Naive thymus-derived CD4-positive, alpha-beta T cell (primary cell): ENCODE data around the gene COL9A1. TPM values are rescaled to one million over a fixed set of nuclear protein-coding genes. Genes with fewer than 3 reads are reported as not detected.

Experiments
- ATAC-seq: fragments of 150-1000 bp; cut with Tn5 transposase; 2 replicates; pipeline ENCODE4 v1.10.0; 2021; ENCODE audit warnings: mild to moderate bottlenecking, moderate library complexity
- CTCF ChIA-PET: fragments of 350-600 bp; sonication (Branson Sonifier 250); formaldehyde crosslinking; loops from one replicate; lab custom pipeline; 2021; ENCODE audit warnings: antibody characterized with exemption; lab: Charles Lee
- POLR2A ChIA-PET: fragments of 350-600 bp; sonication (Branson Sonifier 250); formaldehyde crosslinking; loops from one replicate; lab custom pipeline; 2021; ENCODE audit warnings: antibody characterized with exemption, inconsistent platforms; lab: Charles Lee
- DNase-seq, 9 donors: peaks; one replicate each; pipeline versions ENCODE4 v3.0.0 to v3.0.0-alpha.2; 2020 to 2022; ENCODE audit warnings: mixed read lengths in 1 of 9
- H3K27ac ChIP-seq: one replicate; pipeline ENCODE4 v1.7.0; 2013; ENCODE audit warnings: mild to moderate bottlenecking, low read depth, low read length, moderate library complexity
- H3K27me3 ChIP-seq, 2 donors: one replicate each; pipeline ENCODE4 v1.7.0; 2013; ENCODE audit warnings: low read length in 2 of 2, mild to moderate bottlenecking in 2 of 2, moderate library complexity in 2 of 2; ENCODE audit not compliant: control insufficient read depth in 2 of 2, insufficient read depth in 2 of 2
- H3K36me3 ChIP-seq, 3 experiments: 1 replicate in 2 of 3; 2 replicates in 1 of 3; pipeline ENCODE4 v1.7.0; 2013; ENCODE audit warnings: low read length in 3 of 3, mild to moderate bottlenecking in 3 of 3, moderate library complexity in 1 of 3; ENCODE audit not compliant: insufficient read depth in 3 of 3, control insufficient read depth in 2 of 3
- H3K4me1 ChIP-seq, 2 donors: one replicate each; pipeline ENCODE4 v1.7.0; 2013; ENCODE audit warnings: low read length in 2 of 2, mild to moderate bottlenecking in 2 of 2, moderate library complexity in 1 of 2; ENCODE audit not compliant: control insufficient read depth in 2 of 2, insufficient read depth in 2 of 2
- H3K4me3 ChIP-seq: 2 replicates; pipeline ENCODE4 v1.7.0; 2013; ENCODE audit warnings: mild to moderate bottlenecking, low read length
- H3K9me3 ChIP-seq, 3 experiments: 1 replicate in 2 of 3; 2 replicates in 1 of 3; pipeline ENCODE4 v1.7.0; 2013; ENCODE audit warnings: low read length in 3 of 3; ENCODE audit not compliant: control insufficient read depth in 2 of 3
- H3K27ac Mint-ChIP-seq, 9 donors: one replicate each; pipeline ENCODE4 v1.8.0; 2020 to 2022; ENCODE audit warnings: mixed read lengths in 9 of 9, mild to moderate bottlenecking in 8 of 9, moderate library complexity in 5 of 9, inconsistent platforms in 2 of 9
- H3K27me3 Mint-ChIP-seq, 5 donors: one replicate each; pipeline ENCODE4 v1.8.0; 2021 to 2022; ENCODE audit warnings: mixed read lengths in 5 of 5, mild to moderate bottlenecking in 1 of 5
- H3K36me3 Mint-ChIP-seq, 5 donors: one replicate each; pipeline ENCODE4 v1.8.0; 2020 to 2022; ENCODE audit warnings: mixed read lengths in 5 of 5, mild to moderate bottlenecking in 3 of 5, inconsistent platforms in 1 of 5
- H3K4me1 Mint-ChIP-seq, 7 donors: one replicate each; pipeline ENCODE4 v1.8.0; 2020 to 2022; ENCODE audit warnings: mixed read lengths in 7 of 7, mild to moderate bottlenecking in 3 of 7, inconsistent platforms in 1 of 7
- H3K4me3 Mint-ChIP-seq, 10 donors: one replicate each; pipeline ENCODE4 v1.8.0; 2020 to 2022; ENCODE audit warnings: mild to moderate bottlenecking in 10 of 10, mixed read lengths in 10 of 10, moderate library complexity in 6 of 10, inconsistent platforms in 2 of 10
- H3K9me3 Mint-ChIP-seq, 11 donors: one replicate each; pipeline ENCODE4 v1.8.0; 2020 to 2022; ENCODE audit warnings: mixed read lengths in 11 of 11, mild to moderate bottlenecking in 4 of 11, inconsistent platforms in 1 of 11, moderate library complexity in 1 of 11
- intact Hi-C, 2 donors: fragments of 100-400 bp; cut with micrococcal nuclease; formaldehyde crosslinking; loops; one replicate each; pipeline ENCODE4 v1.15.1; 2023
- polyA plus RNA-seq, 2 donors: library from polyadenylated mRNA; unstranded; fragments of 300-500 nt; fragmentation: Illumina TruSeq; gene quantifications; one replicate each; pipeline ENCODE4 v1.2.3, GENCODE V29; 2021
- total RNA-seq, 6 experiments: library from RNA in 5 of 6; stranded (reverse) in 5 of 6; gene quantifications; 1 replicate in 5 of 6; 2 replicates in 1 of 6; pipeline ENCODE4 v1.2.3 and lab custom pipeline; 2021 to 2026

The COL9A1 gene
- total and polyA plus RNA-seq, 7 experiments from 2014 or later, result not detected

DNA sequence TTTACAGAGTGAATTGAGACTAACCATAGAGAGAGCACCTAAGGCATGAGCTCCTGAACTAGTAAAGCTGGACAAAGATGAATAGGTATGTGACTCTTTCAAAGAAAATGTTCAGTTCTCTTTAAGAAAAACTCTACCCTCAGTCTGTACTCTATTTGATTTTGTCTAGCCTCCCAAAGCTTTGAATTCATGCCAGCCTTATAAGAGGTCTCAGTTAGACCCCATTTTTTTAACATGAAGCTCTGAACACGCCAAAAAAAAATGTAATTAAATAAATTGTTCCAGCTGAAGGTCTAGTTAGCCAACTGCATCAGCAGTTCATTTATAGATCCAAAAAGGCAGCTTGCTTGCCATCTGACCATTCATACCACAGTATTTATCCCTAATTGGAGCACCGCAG lies 71.6 kb downstream of the COL9A1 start:
- Histone ChIP-seq H3K27me3 (no peaks in the 10 kb centered on the region), H3K9me3 (no peaks in the 10 kb centered on the region), H3K36me3 (no peaks in the 10 kb centered on the region), H3K4me1 (no peaks in the 10 kb centered on the region), H3K27ac (no peak overlapping the region), H3K4me3 (no peak overlapping the region)
- Mint-ChIP-seq H3K36me3 (no peaks in the 10 kb centered on the region), H3K9me3 (no peaks in the 10 kb centered on the region), H3K27ac (no peak overlapping the region), H3K4me1 (no peaks in the 10 kb centered on the region), H3K27me3 (peaks cover 0 to 10% (median 0%) of the 10 kb centered on the region in 5 donors), H3K4me3 (no peak overlapping the region)
- no peak for DNase-seq
- POLR2A ChIA-PET, result no interaction called here
- CTCF ChIA-PET, result interaction anchor here (2.2 kb wide), 1 partner anchor 10 kb away, joined by 10 read pairs; no protein-coding TSS in a partner anchor
- intact Hi-C loops, result no loop called here
- no peak for ATAC-seq

DNA sequence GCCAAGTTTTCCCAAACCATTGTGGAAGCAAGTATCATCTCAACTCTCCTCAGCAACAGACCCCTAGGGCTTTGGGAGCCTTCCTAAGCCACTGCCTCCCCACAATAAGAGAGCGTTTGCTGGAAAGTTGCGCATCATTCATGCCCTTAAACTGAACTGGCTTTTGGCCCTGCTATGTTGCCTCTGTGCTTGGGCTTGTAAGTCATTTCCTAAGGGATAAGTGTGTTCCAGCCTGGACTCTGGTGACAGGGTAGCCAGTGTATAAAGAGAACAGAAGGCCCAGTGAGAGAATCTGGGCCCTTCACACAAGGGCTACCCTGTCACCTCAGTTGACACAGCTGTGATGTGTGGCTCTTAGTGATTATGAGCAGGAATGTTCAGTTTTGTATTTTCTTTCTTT lies 77.8 kb downstream of the COL9A1 start:
- H3K9me3 Mint-ChIP-seq, result no peaks in the 10 kb centered on the region
- H3K4me1 ChIP-seq, result no peaks in the 10 kb centered on the region
- POLR2A ChIA-PET, result no interaction called here
- peaks cover 0 to 10% (median 7%) of the 10 kb centered on the region in 5 donors for H3K27me3 Mint-ChIP-seq
- H3K36me3 ChIP-seq, result no peaks in the 10 kb centered on the region
- no peaks in the 10 kb centered on the region for H3K36me3 Mint-ChIP-seq
- no peak for DNase-seq
- no peak overlapping the region for H3K27ac Mint-ChIP-seq
- no peak overlapping the region for H3K4me3 ChIP-seq
- CTCF ChIA-PET, result no interaction called here
- no peaks in the 10 kb centered on the region for H3K4me1 Mint-ChIP-seq
- H3K9me3 ChIP-seq, result no peaks in the 10 kb centered on the region
- no peak for ATAC-seq
- intact Hi-C loops, result no loop called here
- no peak overlapping the region for H3K4me3 Mint-ChIP-seq
- H3K27ac ChIP-seq, result no peak overlapping the region
- H3K27me3 ChIP-seq, result no peaks in the 10 kb centered on the region

- intact Hi-C loops, result loop anchor here in 1 of 2 donors (5.0 kb wide), 2 partner anchors 735 to 790 kb away; partner anchors contain the start of gene B3GAT2
- no peaks in the 10 kb centered on the region for H3K4me1 ChIP-seq
- POLR2A ChIA-PET, result no interaction called here
- H3K9me3 Mint-ChIP-seq, result no peaks in the 10 kb centered on the region
- no peak overlapping the region for H3K4me3 Mint-ChIP-seq
- no peaks in the 10 kb centered on the region for H3K9me3 ChIP-seq
- CTCF ChIA-PET, result interaction anchor here (0.7 kb wide), 1 partner anchor 75 kb away, joined by 3 read pairs; no protein-coding TSS in a partner anchor
- no peaks in the 10 kb centered on the region for H3K27me3 ChIP-seq
- no peaks in the 10 kb centered on the region for H3K36me3 Mint-ChIP-seq
- ATAC-seq, result no peak
- H3K4me3 ChIP-seq, result no peak overlapping the region
- H3K27ac ChIP-seq, result no peak overlapping the region
- DNase-seq, result no peak
- no peaks in the 10 kb centered on the region for H3K36me3 ChIP-seq
- H3K4me1 Mint-ChIP-seq, result peaks cover 0 to 1% (median 0%) of the 10 kb centered on the region in 7 donors
- no peak overlapping the region for H3K27ac Mint-ChIP-seq
- peaks cover 0 to 25% (median 7%) of the 10 kb centered on the region in 5 donors for H3K27me3 Mint-ChIP-seq
Measured at GRCh38 chr6:70222439-70222749, 80.5 kb downstream of the COL9A1 start.

DNA sequence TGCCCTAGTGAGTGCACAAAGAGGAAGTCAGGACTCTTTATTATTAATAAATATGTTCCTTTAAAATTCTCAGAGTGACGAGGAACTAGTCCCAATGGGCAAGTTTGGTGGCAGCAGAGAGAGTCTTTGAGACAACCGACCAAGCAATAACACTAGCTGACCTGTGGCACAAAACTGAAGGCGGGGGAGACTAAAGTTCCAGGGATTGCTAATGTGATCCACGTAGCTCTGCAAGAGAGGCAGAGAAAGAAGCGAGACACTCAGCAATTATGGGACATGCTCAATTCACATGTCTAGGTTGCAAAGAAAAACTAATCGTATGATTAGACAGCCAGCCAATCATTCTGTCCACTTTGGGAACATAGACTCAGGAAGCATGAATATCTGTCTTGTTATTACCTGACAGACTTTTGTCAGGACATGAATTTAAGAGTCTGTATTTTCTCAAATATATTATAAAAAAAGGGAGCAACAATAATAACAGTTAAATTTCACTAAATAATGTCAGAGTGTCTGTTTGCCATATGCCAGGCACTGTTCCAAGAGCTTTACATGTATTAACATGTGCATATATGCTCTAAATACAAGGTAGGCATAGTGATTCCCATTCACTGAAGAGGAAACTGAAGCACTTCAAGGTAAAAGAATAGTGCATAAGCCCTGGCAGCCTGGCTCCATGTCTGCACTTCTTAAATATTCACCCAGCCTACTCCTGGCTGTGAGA lies 81.0 kb downstream of the COL9A1 start:
- ChIA-PET POLR2A (no interaction called here), CTCF (interaction anchor here (0.7 to 1.3 kb wide), 3 partner anchors 9 to 781 kb away, joined by 3 to 10 read pairs (median 10); no protein-coding TSS in a partner anchor)
- Histone ChIP-seq H3K4me1 (no peaks in the 10 kb centered on the region), H3K9me3 (no peaks in the 10 kb centered on the region), H3K4me3 (no peak overlapping the region), H3K27me3 (no peaks in the 10 kb centered on the region), H3K36me3 (no peaks in the 10 kb centered on the region), H3K27ac (no peak overlapping the region)
- no peak overlapping the region for H3K4me3 Mint-ChIP-seq
- intact Hi-C loops, result loop anchor here (1.0 to 5.0 kb wide), 6 partner anchors 147 to 791 kb away; partner anchors contain the start of gene B3GAT2 (in 1 of the 2)
- no peaks in the 10 kb centered on the region for H3K36me3 Mint-ChIP-seq
- H3K4me1 Mint-ChIP-seq, result peaks cover 0 to 1% (median 0%) of the 10 kb centered on the region in 7 donors
- peaks cover 4 to 30% (median 7%) of the 10 kb centered on the region in 5 donors for H3K27me3 Mint-ChIP-seq
- DNase-seq (no peak), ATAC-seq (no peak)
- H3K9me3 Mint-ChIP-seq, result no peaks in the 10 kb centered on the region
- H3K27ac Mint-ChIP-seq, result no peak overlapping the region

DNA sequence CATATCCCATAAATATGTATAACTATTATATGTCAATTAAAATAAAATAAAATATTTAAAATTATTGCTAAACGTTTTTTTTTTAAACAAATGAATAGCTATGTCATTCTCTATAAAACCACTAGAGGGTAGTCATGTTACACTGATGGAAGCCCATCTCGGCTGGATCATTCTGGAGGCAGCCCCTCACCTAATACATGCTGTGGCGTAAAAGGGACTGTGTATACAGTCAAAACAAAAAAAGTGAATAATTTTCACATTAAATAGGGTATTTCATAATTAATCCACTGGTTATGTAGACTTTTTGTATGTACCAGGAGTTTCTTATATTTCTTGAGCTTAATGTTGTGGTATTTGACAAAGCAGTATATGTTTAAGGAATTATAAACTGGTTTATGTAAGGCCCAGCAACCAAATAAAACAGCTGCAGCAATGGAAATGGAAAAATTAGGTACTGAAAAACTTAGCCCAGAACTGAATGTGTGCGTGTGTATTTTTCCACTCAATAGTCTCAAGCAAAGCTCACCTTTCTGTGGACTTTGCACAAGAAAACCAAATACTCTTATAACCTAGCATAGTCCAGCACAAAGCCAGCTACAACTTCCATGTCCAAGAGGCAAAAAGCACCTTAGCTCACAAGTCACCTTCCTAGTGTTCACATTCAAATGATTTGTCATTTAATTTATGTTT lies 81.7 kb downstream of the COL9A1 start:
- H3K9me3 ChIP-seq, result no peaks in the 10 kb centered on the region
- H3K27ac ChIP-seq, result no peak overlapping the region
- H3K4me1 Mint-ChIP-seq, result peaks cover 0 to 1% (median 0%) of the 10 kb centered on the region in 7 donors
- no peak overlapping the region for H3K4me3 Mint-ChIP-seq
- DNase-seq, result peak in 4 of 9 donors; percentile 3 to 16 (median 11)
- H3K4me3 ChIP-seq, result no peak overlapping the region
- no peaks in the 10 kb centered on the region for H3K27me3 ChIP-seq
- POLR2A ChIA-PET, result no interaction called here
- no peaks in the 10 kb centered on the region for H3K9me3 Mint-ChIP-seq
- CTCF ChIA-PET, result interaction anchor here (0.6 to 1.3 kb wide), 5 partner anchors 9 to 782 kb away, joined by 3 to 10 read pairs (median 3); no protein-coding TSS in a partner anchor
- peaks cover 4 to 31% (median 7%) of the 10 kb centered on the region in 5 donors for H3K27me3 Mint-ChIP-seq
- ATAC-seq, result peak; percentile 50
- H3K36me3 Mint-ChIP-seq, result no peaks in the 10 kb centered on the region
- intact Hi-C loops, result loop anchor here (1.0 to 5.0 kb wide), 6 partner anchors 148 to 792 kb away; partner anchors contain the start of gene B3GAT2 (in 1 of the 2)
- H3K4me1 ChIP-seq, result no peaks in the 10 kb centered on the region
- H3K27ac Mint-ChIP-seq, result no peak overlapping the region
- no peaks in the 10 kb centered on the region for H3K36me3 ChIP-seq

- DNase-seq, result no peak
- Mint-ChIP-seq H3K9me3 (no peaks in the 10 kb centered on the region), H3K4me3 (no peak overlapping the region), H3K27ac (no peak overlapping the region), H3K36me3 (no peaks in the 10 kb centered on the region), H3K27me3 (peaks cover 2 to 31% (median 6%) of the 10 kb centered on the region in 5 donors), H3K4me1 (peaks cover 0 to 1% (median 0%) of the 10 kb centered on the region in 7 donors)
- Histone ChIP-seq H3K9me3 (no peaks in the 10 kb centered on the region), H3K27ac (no peak overlapping the region), H3K27me3 (no peaks in the 10 kb centered on the region), H3K36me3 (no peaks in the 10 kb centered on the region), H3K4me3 (no peak overlapping the region), H3K4me1 (no peaks in the 10 kb centered on the region)
- ChIA-PET CTCF (no interaction called here), POLR2A (no interaction called here)
- ATAC-seq, result no peak
- intact Hi-C loops, result loop anchor here in 1 of 2 donors (5.0 kb wide), 2 partner anchors 737 to 792 kb away; partner anchors contain the start of gene B3GAT2
Measured at GRCh38 chr6:70219943-70220613, 82.8 kb downstream of the COL9A1 start.
